GM21825 (cell line): ENCODE results near the gene EGFLAM.

Experiments used
- ATAC-seq: cut with Tn5 transposase; IDR thresholded peaks from one replicate; pipeline ENCODE4 v1.9.1; 2021; ENCODE audit warnings: mild to moderate bottlenecking, moderate library complexity; ENCODE audit not compliant: unreplicated experiment

EGFLAM gene

DNA sequence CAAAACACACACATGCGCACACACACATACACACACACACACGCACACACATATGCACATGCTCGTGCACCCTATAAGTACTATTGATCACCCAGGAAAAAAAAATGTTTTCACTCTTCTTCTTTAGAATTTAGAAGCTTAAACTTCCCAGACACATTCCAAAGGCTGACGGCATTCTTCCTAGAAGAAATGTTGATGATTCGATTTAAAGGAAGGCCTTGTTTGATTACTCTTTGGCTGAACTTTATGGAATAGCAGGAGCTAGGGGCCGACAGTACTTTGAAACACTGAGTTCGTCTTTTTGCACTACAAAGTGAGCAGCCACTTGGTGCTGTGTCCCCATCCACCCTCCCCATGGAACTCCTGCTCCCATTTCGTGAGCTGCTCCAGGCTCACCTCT lies 113.2 kb downstream of the EGFLAM start:
- ATAC-seq, result no peak

DNA sequence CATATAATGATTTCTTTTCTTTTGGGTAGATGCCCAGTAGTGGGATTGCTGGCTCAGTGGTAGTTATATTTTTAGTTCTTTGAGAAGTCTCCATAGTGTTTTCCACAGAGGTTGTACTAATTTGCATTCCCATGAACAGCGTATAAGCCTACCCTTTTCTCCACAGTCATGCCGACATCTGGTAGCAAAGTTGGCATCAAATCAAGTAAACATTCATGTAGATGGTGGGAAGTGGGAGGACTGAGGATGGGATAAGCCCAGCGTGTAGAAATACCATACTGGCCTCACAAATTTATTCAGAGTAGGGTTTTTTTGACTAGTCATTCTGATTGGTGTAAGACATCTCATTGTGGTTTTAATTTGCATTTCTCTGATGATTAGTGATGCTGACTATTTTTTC lies 115.4 kb downstream of the EGFLAM start:
- ATAC-seq, result no peak

GRCh38 chr5:38375423-38375822 lies 117.1 kb downstream of the EGFLAM start:
- ATAC-seq, result no peak

DNA sequence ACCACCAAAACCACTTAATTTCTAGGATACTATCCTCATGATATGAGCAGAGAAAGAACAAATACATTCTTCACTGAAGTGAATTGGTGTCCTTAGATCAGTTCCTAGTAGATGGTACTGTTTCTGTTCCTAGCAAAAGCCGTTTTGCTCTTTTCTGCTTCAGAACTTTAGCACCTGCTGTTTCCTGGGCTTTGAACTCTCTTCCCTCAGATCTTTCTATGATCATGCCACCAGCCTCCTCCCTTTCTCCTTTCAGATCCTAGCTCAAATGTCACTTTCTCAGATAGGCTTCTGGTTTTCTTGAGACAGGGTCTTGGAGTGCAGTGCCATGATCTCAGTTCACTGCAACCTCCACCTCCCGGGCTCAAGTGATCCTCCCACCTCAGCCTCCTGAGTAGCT lies 118.0 kb downstream of the EGFLAM start:
- ATAC-seq, result no peak

DNA sequence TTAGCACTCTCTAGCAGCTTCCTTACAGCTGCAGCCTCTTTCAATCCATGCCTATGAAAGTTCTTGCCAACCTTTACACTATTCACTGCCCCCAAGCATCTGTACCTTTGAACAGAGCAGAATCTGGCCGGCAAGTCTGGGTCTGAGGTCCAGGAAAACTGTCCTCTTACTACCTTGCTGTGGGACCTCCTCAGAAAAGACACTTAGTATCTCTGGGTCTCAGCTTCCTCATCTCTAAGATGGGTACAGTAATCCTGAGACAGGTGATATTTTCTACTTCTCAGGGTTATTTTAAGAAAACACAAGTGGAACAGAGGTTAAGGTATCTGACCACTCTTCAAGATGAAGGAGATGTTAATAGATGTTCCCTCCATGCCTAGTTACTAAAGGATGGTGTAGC lies 120.2 kb downstream of the EGFLAM start:
- ATAC-seq, result no peak

DNA sequence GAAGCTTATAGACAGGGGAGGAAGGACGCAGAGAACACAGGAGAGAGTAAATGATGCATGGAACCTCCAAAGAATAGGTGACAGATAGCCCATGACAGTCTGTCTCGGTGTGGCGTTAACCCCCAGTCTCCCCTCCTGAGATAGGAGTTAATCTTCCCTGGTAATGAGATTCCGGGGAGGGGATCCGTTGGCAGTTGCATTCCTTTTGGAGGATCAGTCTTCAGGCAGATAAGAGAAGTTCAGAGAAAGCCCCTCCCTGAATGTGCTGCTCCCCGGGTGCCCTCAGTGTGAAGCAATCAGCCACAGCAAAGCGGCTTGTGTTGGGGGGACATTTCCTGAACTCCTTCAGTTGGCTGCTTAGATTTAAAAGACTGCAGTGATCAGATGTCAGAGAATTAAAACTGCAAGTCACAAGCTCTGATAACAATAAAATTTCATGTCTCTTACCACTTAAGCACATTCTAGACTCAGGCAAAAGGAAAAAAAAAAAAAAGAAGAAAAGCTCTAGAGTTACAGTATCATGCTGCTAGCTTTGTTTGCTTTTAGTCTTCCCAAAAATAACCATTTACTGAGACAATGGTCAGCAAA lies 121.1 kb downstream of the EGFLAM start:
- no peak for ATAC-seq

- ATAC-seq, result no peak
Observed at GRCh38 chr5:38380537-38380936, 122.2 kb downstream of the EGFLAM start.

GRCh38 chr5:38381361-38381760 lies 123.0 kb downstream of the EGFLAM start:
- ATAC-seq, result no peak

- ATAC-seq, result peak; percentile 96
Observed at GRCh38 chr5:38382898-38383297, 124.5 kb downstream of the EGFLAM start.

DNA sequence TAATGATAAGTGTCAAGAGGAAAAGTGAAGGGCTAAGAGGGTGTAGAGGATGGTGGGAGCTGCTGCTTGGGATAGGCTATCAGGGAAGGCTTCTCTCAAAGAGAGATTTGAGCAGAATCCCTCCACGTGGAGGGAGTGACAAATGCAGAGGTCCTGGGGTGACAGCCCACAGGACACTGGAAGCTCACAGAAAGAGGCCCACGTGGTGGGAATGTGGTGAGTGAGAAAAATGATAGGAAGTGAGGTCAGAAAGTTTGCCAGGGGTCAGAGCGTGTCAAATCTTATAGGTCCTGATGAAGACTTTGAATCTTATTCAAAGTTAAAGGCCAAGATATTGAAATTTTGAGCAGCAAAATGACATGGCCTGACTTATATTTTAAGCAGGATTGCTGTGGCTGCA lies 125.3 kb downstream of the EGFLAM start:
- ATAC-seq, result no peak

DNA sequence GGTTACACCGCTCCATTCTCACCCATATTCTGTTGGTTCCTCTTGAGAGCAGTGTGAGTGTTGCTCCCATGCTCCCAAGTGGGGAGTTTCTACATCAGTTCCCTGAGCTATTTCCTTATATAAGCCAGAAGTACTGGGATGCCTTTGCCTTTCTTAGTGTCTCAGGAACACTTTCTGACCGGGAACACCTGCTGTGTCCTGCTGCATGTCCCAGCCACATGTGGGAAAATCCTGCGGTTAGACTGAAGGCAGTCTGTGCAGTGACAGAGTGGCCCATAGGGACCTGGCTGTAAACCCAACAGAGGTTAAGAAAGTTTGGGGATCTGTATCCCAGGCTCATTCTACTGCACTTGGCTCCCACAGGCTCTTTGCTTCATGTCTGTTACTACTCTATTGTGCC lies 126.0 kb downstream of the EGFLAM start:
- ATAC-seq, result no peak

GRCh38 chr5:38387161-38387560 lies 128.8 kb downstream of the EGFLAM start:
- no peak for ATAC-seq

DNA sequence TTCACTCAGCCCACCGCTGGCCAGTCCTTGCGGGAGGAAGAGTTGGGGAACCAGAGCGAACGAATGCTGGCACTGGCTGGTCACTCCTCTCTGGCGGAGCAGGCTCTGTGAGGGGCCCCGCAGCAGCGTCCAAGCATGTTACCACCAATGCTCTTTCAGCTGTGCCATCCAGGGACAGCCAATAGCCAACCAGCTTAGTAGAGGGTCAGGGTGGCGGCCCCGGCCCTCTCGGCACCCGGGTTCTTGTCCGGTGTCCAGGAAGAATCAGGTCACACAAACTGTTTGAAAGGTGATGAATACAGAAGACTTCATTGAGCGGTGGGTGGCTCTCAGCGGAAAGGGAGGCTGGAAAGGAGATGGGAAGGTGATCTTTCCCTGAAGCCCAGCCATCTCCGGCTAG lies 135.3 kb downstream of the EGFLAM start:
- ATAC-seq, result no peak

GRCh38 chr5:38396766-38397165 lies 138.4 kb downstream of the EGFLAM start:
- no peak for ATAC-seq

DNA sequence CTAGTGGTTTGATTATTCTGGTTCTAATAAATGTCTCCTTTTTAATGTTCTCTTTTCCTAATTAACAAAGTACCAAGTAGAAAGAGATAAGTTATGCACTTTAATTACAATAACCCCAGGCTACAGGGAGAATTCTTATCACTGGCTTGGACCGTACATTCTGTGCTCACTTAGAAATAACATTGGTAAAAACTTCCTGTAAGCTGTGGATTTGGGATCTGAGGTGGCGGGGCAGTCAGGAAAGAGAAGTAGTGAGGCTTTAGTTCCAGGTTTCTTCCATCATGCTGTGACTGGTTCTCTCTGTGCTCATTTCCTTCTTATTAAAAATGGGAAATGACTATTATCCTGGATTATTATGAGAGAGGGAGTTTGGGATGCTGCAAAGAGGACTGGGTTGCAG lies 142.0 kb downstream of the EGFLAM start:
- no peak for ATAC-seq

GRCh38 chr5:38401145-38401544 lies 142.8 kb downstream of the EGFLAM start:
- ATAC-seq, result no peak

DNA sequence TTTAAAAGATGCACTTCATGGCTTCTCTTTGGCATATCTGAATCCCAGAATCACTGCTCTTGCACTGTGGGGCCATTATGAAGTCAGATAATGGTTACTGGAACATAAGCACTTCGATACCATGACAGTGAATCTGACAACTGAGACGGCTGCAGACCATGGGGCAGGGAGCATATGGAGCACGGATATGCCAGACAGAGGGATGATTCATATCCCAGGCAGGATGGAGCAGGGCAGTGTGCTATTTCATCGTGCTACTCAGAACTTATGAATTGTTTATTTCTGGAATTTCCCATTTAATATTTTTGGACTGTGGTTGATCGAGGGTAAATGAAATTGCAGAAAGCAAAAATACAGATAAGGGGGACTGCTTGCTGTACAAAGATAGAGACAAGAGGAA lies 145.0 kb downstream of the EGFLAM start:
- no peak for ATAC-seq

DNA sequence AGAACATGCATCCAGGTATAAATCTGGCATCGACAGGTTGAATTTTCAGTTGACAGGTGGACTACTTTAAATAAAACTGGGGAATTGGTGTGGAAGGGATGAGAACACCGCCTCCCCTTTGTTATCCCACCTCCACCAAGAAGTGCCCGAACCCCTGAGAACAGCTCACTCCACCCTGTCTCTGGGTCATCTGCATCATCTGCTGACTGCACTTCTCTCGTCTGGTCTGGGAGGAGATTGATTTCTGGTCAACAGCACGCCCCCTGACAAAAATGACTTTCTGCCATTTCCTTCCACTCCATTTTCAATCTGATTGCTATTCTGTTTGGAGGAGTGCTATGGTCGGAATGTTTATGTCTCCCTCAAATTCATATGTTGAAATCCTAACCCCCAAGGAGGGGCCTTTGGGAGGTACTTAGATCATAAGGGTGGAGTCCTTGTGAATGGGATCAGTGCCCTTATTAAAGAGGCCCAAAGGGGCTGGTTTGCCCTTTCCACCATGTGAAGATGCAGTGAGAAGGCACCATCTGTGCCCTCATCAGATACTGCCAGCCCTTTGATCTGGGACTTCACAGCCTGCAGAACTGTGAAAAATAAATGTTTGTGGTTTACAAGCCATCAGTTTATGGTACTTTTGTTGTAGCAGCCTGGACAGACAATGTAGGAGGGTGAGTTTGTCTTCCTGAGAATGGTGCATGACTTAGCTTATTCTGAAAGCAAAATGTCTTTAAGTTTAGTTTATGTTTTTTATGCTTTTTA lies 145.7 kb downstream of the EGFLAM start:
- no peak for ATAC-seq

DNA sequence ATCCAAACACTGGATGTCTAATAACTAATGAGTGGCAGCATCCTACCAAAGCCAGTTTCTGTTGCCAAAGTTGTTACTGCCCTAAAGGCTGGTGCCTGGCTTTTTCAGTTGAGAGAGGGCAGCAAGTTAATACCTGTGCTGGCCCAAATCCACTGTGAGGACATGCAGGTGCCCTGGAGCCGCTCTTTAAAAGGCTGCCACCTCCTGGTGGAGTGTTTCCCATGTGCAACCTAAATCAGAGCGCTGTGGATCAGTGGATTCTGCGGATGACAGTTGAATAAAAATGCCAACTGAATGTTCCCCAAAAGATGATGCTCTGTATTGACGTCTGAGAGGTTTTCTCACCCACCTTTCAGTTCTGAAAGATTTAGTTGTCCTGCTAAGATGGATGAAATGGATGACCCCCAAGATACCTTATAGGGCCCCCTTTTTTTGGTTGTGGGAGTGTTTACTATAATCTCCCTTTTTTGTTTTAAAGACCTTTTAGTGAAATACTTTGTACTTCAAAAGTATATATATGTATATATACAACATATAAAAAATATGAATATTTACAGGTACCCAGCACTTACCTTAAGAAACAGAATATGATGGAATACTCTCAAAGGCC lies 146.4 kb downstream of the EGFLAM start:
- ATAC-seq, result no peak

DNA sequence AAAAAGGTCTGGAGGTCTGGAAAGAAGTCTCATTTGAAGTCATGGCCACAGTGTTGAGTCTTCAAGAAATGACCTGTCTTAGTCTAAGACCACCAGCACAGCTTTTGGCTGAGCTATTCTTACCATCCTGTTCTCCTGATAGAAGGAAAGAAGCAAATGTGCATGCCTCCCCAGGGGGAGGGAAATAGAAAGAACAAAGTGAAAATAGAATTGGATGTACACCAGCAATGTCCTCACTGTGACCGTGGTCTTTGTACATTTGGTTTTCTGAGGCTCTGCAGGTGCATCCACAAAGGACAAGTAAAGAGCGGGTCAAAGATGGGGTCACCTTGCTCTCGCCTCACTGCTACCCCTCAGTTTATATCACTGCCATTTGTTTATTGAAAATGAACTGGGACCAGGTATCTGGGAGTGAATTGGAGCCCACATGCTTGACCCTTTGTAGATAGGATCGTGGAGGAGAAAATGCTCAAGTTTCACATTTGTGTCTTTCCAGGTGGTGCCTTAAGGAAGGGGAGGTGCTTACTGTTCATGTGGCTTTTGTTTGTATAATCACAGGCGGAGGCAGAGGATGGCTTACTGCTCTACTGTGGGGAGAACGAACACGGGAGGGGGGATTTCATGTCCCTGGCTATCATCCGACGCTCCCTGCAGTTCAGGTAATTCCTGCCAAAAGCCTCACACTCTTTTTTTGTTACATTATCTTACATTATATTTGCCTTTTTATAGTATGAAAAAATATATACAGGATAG lies 150.3 kb downstream of the EGFLAM start:
- ATAC-seq, result no peak

- no peak for ATAC-seq
Observed at GRCh38 chr5:38410304-38410990, 152.1 kb downstream of the EGFLAM start.
